ENCODE data around the gene F2RL2.

GRCh38 chr5:76663573-76663972 is 40.4 kb upstream of the F2RL2 start:
- TF ChIP-seq CTCF (conservative IDR thresholded peaks at IDR 0.05; ENCODE audit: low read depth, low read length) (no peak), EZH2 (IDR thresholded peaks at IDR 0.05; ENCODE audit: low read length, unreplicated experiment) (no peak)
